ENCODE data around the gene RPTOR.
"Not testable (repeated sequence)": the region's sequence is repeated elsewhere in the genome, so short reads cannot be mapped to it uniquely, and the experiment has no call there.

The RPTOR gene

DNA sequence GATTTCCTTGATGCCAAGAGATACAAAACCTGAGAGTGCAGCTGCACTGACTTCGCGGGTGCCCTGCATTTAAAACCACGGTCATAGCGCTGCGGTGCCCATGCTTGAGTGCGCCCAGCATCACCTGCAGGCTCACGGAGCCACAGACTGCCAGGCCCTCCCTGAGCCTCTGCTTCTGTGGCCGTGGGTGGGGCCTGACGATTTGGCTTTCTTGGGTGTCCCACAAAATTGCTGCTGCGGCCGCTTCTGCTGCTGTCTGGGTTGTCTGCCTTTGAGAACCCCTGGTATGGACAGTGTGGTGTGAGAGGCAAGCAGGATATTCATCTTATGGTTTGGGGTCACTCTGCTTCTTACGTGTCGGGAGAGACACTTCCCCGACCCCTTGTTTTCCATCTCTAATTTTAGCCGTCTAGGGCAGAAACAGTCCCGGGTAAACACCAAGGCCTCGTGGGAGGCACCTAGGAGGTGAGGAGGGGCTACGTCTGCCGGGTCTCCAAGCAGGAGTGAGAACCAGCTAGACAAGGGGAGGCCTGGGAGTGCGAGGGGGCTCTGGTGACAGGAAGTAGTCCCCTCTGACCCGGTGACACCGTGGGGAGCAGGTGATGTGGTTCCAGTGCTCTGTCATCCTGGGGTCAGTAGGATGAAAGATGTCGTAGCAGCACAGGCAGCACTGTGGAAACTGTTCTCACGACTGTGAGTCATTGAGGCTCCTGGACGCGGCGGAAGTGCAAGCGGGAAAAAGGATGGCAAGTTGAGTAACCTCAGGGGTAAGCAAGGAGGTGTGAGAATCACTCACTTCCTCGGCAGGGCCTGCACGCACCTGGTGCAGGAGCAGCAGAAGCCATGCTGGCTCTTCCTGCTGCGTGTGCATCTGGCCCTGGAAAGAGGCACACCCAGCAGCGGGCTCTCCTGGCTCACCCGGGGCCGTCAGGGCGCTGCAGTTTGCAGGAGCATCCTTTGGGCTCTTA is 176.3 kb downstream of the RPTOR start:
- peak; percentile 34 for DNase-seq (ENCODE audit: low read depth)

DNA sequence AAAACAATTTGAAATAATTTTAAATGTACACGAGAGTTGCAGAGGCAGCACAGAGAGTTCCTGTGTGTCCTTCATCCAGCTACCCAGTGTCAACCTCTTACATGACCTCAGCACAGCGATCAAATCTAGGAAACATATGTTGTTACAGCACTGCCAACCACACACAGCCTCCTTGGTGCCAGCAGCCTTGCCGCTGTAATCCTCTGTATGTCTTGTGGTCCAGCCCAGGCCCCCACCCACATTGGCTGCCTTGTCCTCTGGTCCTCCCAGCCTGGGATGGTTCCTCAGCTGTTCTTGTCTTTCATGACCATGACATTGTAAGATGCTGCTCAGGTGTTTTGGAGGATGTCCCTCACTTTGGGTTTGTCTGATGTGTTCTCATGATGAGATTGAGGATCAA is 178.0 kb downstream of the RPTOR start:
- no peak for DNase-seq (ENCODE audit: low read depth)

DNA sequence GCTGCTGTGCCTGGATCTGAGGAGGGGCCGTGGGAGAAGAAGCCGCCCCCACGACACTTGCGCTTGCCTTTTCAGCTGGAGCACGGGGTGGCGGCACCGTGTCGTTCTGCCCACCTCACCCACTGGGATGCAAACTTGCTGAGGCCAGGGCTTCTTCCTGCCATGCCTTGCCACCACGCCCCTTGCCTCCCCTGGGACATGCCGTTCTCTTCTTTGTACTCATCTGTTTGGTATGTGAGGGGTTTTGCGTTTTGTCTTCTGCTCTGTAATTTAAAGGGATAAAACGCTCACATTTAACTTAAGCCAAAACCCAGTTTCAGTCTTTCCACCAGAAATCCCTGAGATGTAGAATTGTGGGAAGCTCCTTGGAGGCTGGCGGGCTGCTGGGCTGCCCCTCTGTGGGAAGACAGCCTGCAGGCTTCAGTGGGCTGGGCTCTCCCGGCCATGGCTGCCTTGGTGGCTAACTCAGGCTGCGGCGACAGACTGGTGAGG is 180.2 kb downstream of the RPTOR start:
- no peak for DNase-seq (ENCODE audit: low read depth)

DNA sequence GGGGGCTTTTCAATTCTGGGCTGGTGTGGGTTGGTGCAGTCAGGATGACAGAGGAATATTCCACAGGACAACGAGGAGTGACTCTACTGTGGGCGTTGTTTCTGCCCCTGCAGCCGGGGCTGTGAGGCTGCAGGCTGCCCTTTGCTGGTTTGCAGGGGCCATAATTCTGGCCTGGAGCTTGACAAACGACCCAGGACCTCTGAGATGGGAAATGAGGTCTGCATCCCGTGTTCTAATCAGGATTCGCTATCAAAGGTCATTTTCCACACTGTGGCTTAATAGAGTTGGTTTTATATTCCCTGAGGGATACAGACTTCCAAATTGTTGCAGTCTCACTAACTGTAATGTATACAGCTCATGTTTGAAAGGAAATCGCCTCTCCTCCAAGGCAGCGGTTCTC is 180.9 kb downstream of the RPTOR start:
- no peak for DNase-seq (ENCODE audit: low read depth)

DNA sequence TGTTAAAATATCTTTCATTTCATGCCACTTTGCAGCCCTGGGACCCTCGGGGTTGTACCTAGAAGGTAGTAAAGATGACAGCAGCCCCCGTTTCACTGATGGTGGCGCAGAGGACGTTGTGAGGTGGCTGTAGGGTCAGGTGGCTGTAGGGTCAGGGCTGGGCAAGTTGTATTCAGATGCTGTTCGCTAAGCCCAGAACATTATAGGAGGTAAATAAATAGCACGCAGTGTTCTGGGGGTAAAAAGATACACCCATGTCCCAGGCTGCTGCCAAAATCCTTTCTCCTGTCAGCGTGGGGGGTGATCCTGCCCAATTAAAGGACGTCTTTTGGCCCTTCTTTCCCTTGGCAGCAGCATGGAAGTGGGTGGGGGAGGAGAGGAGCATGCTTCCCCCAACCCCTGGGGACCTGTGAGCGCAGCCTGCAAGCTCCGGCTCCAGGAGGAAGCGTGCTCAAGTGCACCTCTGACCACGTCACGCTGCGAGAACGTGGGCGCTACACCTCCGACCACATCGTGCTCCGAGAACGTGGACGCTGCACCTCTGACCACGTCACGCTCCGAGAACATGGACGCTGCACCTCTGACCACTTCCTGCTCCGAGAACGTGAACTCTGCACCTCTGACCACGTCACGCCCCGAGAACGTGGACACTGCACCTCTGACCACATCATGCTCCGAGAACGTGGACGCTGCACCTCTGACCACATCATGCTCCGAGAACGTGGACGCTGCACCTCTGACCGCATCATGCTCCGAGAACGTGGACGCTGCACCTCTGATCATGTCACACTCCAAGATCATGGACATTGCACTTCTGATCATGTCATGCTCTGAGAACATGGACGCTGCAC is 182.1 kb downstream of the RPTOR start:
- no peak for DNase-seq (ENCODE audit: low read depth)

DNA sequence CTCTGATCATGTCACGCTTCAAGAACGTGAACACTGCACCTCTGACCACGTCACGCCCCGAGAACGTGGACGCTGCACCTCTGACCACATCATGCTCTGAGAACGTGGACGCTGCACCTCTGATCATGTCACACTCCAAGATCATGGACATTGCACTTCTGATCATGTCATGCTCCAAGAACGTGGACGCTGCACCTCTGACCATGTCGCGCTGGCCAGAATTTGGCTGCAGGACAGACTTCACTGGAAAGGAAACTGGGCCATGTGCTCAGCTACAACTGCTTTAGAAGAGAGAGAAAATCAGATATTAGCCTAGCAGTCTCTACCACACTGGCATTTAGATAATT is 182.7 kb downstream of the RPTOR start:
- DNase-seq (ENCODE audit: low read depth): no peak

DNA sequence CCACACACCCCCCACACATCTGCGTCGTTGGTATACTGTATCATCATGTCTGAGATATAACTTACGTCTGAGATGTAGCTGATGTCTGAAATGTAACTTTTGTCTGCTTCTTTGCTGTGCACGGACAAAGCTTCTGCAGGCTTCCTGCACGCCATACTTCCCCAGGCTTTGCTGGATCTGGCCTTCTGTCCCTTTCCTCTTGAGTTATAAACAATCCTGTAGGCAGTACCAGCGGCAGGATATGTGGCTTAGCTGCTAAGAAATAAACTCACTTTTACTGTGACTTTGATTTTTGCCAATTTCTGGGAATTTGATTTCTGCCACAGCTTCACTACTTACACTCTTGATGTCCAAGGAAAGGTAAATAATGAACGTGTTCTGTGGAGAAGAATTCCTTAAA is 184.4 kb downstream of the RPTOR start:
- DNase-seq (ENCODE audit: low read depth): no peak

DNA sequence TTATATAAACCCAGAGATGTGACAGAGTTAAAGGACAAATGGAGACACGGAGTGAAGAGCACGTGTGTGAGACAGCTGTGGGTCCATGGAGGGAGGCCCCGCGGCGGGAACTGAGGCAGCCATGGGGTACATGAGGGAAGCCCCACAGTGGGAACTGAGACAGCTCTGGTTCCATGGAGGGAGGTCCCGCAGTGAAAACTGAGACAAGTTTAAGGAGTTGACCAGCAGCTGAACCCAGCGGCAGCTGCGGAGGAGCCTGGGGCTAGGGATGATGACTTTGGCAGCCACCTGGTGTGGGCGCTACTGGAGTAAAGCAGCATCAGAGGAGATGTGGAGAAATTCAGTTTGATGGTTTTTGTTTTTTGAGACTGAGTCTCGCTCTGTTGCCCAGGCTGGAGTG is 185.1 kb downstream of the RPTOR start:
- no peak for DNase-seq (ENCODE audit: low read depth)

DNA sequence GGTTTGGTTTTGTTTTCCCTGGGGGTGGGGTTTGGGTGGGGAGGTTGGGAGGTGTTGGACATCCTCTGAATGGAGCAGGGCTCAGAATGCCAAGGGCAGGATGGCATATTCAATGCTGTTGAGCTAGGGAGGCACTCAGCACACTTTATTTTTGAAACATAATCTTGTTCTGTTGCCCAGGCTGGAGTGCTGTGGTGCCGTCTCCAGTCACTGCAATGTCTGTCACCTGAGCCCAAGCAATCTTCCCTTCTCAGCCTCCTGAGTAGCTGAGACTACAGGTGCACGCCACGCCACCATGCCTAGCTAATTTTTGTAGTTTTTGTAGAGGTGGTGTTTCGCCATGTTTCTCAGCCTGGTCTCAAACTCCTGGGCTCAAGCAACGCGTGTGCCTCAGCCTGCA is 186.1 kb downstream of the RPTOR start:
- DNase-seq (ENCODE audit: low read depth): no peak

DNA sequence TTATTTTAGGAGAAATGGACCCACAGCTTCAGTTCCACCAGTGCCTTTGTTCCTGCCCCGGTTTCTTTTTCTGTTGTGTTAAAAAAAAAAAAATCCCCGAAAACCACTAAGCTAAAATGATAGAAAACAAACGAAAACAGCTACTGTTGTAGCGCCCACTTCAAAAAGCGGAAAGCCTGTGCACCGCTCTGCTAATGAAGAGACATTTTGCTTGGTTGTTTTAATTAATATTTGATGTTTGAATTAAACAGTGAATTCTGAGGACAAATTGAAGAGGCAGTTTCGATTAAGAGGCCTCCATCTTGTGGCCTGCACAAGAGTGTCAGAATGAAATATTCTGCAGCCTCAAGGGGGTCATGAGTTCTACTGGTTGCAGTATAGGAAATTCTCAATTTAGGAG is 186.7 kb downstream of the RPTOR start:
- no peak for DNase-seq (ENCODE audit: low read depth)

DNA sequence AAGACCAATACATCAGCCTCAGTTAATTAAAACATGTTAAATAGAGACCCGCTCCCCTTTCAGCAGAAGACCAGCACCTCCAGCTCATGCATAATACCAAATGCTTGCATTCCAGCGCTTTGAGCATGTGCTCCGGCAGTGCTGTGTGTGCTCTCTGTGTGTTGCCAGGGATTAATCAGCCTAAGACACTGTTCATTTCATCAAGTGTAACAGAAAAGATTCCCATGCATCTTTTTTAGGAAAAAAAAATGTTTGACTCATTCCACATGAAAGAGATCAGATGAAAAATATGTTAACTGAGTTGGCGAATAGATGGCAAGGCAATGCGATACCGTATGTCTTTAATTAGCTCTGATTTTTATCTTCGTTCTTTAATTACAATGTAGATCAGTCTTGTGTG is 187.6 kb downstream of the RPTOR start:
- DNase-seq (ENCODE audit: low read depth): no peak

DNA sequence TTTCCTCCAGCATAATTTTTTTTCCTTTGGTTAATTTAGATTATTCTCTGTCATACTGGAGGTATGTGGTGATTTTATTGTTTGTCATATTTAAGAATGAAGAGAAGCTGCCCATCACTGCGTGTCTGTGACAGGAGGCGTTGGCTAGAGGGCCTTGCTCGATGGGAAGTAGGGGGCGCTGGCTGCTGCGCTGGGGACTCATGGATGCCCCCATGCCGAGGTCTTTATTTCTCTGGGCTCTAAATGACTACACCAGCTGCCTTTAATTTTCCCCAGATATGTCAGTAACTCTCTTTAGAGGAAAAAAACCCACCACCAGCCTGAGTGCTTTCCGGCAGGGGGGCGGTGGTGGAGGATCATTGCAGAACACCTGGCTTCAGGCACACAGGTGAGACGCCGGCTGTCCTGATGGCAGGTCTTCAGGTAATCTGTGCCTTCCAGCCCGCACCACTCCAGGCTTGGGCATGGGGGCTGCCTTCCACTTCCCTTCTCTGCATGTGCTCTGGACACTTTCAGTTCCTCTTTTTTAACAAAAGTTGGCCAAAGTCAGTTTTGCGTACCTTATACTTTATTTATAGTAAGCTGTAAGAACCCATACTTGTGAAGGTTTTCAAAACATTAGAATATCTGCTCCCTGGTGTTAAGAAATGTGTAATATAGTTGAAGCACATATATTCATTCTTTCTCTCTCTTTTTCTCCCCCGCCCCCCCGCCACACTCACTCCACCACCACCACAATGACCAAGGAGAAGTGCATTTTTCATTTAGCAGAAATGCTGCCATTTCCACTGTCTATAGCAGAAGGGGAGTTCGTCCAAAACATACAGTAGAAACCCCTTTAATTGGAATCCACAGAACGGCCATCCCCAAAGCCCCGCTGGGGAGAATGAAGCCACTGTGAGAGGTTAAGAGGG is 192.7 kb downstream of the RPTOR start:
- no peak for DNase-seq (ENCODE audit: low read depth)

DNA sequence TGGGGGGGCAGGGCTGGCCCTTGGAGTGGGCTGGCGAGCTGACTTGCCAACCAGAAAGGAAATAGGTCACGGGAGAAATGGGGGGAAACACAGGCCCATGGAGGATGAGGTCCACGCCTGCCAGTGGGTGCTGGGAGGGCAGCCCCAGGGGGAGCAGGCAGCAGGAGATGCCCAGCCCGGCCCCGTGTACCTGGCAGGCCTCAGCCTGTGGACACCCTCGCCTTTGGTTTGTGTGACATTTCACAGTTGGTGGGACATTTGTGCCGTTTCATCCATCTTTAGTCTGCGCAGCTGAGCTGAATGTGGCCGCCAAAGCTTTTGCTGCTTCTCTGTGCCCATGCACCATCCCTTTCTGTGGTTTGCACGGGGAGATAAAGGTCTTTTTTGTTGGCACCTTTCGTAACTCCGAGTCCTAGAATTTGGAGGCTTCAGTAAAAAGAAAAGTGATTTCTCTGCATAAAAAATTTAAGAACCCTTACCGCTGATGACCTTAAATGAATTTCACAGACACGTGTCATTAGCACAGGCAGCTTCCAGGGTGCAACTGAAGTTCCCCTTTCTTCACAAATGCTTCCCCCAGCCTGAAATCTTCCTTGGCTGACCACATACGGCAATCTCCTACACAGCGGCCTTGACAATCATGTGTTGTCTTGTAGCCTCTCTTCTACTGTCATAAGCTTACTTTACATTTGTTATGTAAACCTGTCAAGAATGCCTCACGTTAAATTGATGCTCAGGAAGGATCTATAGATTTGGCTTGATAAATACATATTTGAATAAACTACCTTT is 193.6 kb downstream of the RPTOR start:
- DNase-seq (ENCODE audit: low read depth): no peak

DNA sequence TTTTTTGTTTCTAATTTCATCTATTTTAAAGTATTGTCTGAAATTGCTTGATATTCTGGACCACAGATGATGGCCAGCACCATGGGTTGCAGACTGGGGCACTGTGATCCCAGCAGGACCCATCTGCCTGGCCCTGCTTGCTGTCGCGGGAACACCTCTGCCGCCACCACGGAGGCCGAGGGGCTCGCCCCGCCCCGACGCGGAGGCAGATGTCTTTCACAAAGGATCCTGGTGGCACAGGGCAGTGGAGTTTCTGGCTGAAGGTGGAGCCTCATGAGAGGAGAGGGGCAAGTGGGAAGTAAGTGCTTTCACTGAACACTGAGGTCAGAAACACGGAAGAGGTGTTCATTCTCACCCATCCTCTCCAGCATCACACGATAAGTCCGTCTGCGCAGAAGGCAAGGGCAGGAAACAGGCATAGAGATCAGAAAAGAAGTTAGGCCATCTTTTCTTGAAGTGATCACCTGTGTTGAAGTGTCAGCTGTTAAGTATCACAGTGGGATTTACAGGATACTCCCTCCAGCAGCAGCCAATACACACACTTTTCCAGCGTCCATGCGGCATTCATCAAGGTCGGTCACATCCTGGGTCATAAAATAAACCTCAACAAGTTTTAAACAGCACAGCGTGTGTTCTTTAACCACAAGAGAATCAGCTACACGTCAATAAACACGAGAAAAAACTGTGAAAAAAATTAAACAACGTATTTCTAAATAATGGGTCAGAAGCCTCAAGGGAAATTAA is 194.5 kb downstream of the RPTOR start:
- DNase-seq (ENCODE audit: low read depth): no peak

DNA sequence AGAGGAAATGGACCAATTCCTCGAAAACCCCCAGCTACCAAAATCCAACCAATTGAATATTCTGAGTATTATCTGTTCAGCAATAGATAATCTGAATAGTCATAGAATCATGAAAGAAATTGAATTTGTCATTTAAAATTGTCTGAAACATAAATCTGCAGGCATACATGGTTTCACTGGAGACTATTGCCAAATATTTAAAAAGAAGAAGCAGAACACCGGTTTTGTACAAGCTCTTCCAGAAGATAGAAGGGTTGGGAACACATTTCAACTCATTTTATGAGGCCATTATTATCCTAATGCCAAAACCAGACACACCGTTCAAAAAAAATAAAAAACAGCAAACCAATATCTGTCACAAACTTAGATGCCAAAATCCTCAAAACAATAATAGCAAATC is 195.5 kb downstream of the RPTOR start:
- DNase-seq (ENCODE audit: low read depth): no peak

DNA sequence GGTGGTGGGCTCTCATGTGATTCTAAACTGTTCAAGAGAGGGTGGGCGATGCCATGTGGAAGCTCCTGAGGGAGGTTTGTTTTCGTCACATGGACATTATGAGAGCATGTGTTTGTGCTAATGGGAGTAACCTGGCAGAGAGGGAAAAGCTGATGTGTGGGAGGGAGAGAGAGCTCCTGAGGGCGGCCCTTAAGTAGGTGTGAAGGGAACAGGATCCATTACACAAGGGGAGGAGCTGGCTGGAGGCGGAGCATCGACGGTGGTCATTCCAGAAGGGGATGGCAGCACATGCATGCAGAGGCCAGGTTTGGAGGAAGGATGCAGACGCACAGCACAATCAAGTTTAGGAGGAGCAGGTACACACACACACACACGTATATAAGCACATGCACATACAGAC is 197.5 kb downstream of the RPTOR start:
- no peak for DNase-seq (ENCODE audit: low read depth)

DNA sequence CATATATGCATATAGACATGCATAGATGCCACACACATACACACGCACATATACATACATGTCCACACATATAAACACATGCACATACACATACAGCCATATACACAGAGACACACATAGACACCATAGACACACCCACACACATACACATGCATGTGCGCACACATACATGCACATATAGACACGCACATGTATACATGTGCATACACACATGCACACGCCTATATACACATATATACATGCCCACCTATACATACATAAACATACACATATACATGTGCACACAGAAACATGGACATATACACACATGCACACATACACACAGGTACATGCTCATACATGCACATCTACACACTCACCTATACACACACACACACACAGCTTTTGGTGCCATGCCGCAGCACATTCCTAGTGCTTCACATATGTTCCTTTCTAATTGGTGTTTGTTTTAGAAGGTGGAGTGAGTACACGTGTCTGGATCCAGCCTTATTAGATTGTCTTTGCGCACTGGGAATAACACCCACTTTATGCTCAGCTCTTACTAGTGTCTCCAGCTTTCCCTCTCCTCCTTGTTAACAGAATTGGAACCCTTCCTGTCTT is 198.0 kb downstream of the RPTOR start:
- DNase-seq (ENCODE audit: low read depth): no peak

DNA sequence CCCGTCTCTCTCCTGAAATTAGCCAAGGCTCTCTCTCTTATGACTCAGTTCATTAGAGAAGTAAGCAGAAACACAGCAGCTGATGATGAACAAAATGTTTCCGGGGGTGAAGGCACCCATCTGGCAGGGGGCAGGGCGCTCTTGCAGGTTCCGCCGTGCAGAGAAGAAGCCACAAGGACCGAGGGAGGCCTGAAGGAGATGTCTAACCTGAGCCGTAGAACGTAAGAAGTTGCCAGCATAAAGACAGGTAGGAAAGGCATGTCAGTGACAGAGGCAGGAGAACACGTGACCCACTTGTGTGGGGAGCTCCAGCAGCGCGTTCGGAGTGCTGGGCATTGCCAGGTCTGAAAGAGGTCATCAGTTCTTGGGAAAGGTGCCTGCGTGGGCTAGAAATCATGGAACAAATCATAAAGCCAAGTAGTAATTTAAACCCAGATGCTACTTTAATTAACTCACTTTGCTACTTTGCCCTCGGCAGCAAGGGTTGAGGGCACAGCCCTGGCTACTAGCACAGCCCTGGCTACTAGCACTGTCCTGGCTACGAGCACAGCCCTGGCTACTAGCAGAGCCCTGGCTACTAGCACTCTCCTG is 198.6 kb downstream of the RPTOR start:
- no peak for DNase-seq (ENCODE audit: low read depth)

DNA sequence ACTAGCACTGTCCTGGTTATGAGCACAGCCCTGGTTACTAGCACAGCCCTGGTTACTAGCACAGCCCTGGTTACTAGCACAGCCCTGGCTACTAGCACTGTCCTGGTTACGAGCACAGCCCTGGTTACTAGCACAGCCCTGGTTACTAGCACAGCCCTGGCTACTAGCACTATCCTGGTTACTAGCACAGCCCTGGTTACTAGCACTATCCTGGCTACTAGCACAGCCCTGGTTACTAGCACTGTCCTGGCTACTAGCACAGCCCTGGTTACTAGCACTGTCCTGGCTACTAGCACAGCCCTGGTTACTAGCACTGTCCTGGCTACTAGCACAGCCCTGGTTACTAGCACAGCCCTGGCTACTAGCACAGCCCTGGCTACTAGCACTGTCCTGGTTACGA is 199.3 kb downstream of the RPTOR start:
- DNase-seq (ENCODE audit: low read depth): not testable (repeated sequence)

DNA sequence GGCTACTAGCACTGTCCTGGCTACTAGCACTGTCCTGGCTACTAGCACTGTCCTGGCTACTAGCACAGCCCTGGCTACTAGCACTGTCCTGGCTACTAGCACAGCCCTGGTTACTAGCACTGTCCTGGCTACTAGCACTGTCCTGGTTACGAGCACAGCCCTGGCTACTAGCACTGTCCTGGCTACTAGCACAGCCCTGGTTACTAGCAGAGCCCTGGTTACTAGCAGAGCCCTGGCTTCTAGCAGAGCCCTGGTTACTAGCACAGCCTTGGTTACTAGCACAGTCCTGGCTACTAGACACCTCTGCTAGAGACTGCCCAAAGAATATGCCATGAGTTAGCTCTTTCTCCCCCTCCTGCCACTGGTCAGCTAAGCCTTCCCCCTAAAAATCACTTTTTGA is 200.1 kb downstream of the RPTOR start:
- DNase-seq (ENCODE audit: low read depth): not testable (repeated sequence)

Measured in stimulated activated CD8-positive, alpha-beta memory T cell treated with anti-CD3 and anti-CD28 coated beads, Interleukin-12 subunit alpha, Interleukin-12 subunit beta, amount 100 ng/mL, for 4 hours (primary cell).